Mesenchymal stem cell (in vitro differentiated cells and primary cell): ENCODE measurements around the gene DCAKD.

ENCODE experiments used
- DNase-seq: peaks from one replicate; pipeline ENCODE4 v3.0.0-alpha.2; 2013
- H2AFZ ChIP-seq: one replicate; pipeline ENCODE4 v1.6.1; 2013; ENCODE audit warnings: low read depth, mild to moderate bottlenecking, control low read depth, inconsistent platforms, low read length, moderate library complexity
- H2AK5ac ChIP-seq: 2 replicates; pipeline ENCODE4 v1.6.1; 2013; ENCODE audit warnings: low read length, moderate library complexity, mild to moderate bottlenecking, inconsistent platforms; ENCODE audit not compliant: severe bottlenecking
- H2BK120ac ChIP-seq: one replicate; pipeline ENCODE4 v1.6.1; 2013; ENCODE audit warnings: low read depth, mild to moderate bottlenecking, inconsistent platforms, low read length, moderate library complexity
- H2BK12ac ChIP-seq, 2 experiments: one replicate each; pipeline ENCODE4 v1.6.1; 2013; ENCODE audit warnings: inconsistent platforms in 2 of 2, low read length in 2 of 2, mild to moderate bottlenecking in 2 of 2, moderate library complexity in 2 of 2, control low read depth in 1 of 2
- H2BK15ac ChIP-seq: one replicate; pipeline ENCODE4 v1.6.1; 2013; ENCODE audit warnings: mild to moderate bottlenecking, low read depth, inconsistent platforms; ENCODE audit not compliant: poor library complexity, severe bottlenecking
- H2BK5ac ChIP-seq: 2 replicates; pipeline ENCODE4 v1.6.1; 2013; ENCODE audit warnings: low read depth, mild to moderate bottlenecking, low read length, control low read depth, inconsistent platforms; ENCODE audit not compliant: poor library complexity, severe bottlenecking
- H3K14ac ChIP-seq, 2 experiments: one replicate each; pipeline ENCODE4 v1.6.1; 2013; ENCODE audit warnings: inconsistent platforms in 2 of 2, low read length in 2 of 2, control low read depth in 1 of 2, mild to moderate bottlenecking in 1 of 2, moderate library complexity in 1 of 2
- H3K18ac ChIP-seq, 2 experiments: one replicate each; pipeline ENCODE4 v1.6.1; 2013; ENCODE audit warnings: inconsistent platforms in 2 of 2, low read length in 2 of 2, control low read depth in 1 of 2, low read depth in 1 of 2, mild to moderate bottlenecking in 1 of 2
- H3K23ac ChIP-seq, 2 experiments: one replicate each; pipeline ENCODE4 v1.6.1; 2013; ENCODE audit warnings: inconsistent platforms in 2 of 2, low read length in 2 of 2, mild to moderate bottlenecking in 2 of 2, moderate library complexity in 2 of 2, control low read depth in 1 of 2
- H3K27ac ChIP-seq: 2 replicates; pipeline ENCODE4 v1.5.1; 2013; ENCODE audit warnings: mild to moderate bottlenecking, moderate library complexity, low read length, control low read depth, inconsistent platforms; ENCODE audit not compliant: poor library complexity, severe bottlenecking
- H3K27me3 ChIP-seq, 2 experiments: 2 replicates each; pipeline versions ENCODE4 v1.6.1 to v1.7.0; 2013; ENCODE audit warnings: low read length in 2 of 2, mild to moderate bottlenecking in 2 of 2, moderate library complexity in 2 of 2, control low read depth in 1 of 2, inconsistent platforms in 1 of 2; ENCODE audit not compliant: control insufficient read depth in 1 of 2, insufficient read depth in 1 of 2
- H3K36me3 ChIP-seq, 2 experiments: 2 replicates each; pipeline versions ENCODE4 v1.6.1 to v1.7.0; 2013; ENCODE audit warnings: low read length in 2 of 2, control low read depth in 1 of 2, inconsistent platforms in 1 of 2, low read depth in 1 of 2, mild to moderate bottlenecking in 1 of 2; ENCODE audit not compliant: insufficient read depth in 2 of 2, control insufficient read depth in 1 of 2
- H3K4ac ChIP-seq, 2 experiments: one replicate each; pipeline ENCODE4 v1.6.1; 2013; ENCODE audit warnings: inconsistent platforms in 2 of 2, low read length in 2 of 2, mild to moderate bottlenecking in 2 of 2, moderate library complexity in 2 of 2, control low read depth in 1 of 2, low read depth in 1 of 2
- H3K4me1 ChIP-seq: 2 replicates; pipeline ENCODE4 v1.6.1; 2013; ENCODE audit warnings: low read depth, low read length, control low read depth; ENCODE audit not compliant: control insufficient read depth, insufficient read depth
- H3K4me2 ChIP-seq: 2 replicates; pipeline ENCODE4 v1.6.1; 2013; ENCODE audit warnings: low read length, mild to moderate bottlenecking, inconsistent platforms; ENCODE audit not compliant: poor library complexity, severe bottlenecking
- H3K4me3 ChIP-seq, 2 experiments: 2 replicates each; pipeline versions ENCODE4 v1.5.1 to v1.7.0; 2013; ENCODE audit warnings: low read length in 2 of 2, mild to moderate bottlenecking in 2 of 2, control low read depth in 1 of 2, low read depth in 1 of 2; ENCODE audit not compliant: insufficient read depth in 1 of 2
- H3K79me1 ChIP-seq: replicated peaks from 2 replicates; pipeline ENCODE4 v1.6.1; 2013; ENCODE audit warnings: mild to moderate bottlenecking, control low read depth, low read length, inconsistent platforms; ENCODE audit not compliant: poor library complexity, severe bottlenecking
- H3K9ac ChIP-seq: 2 replicates; pipeline ENCODE4 v1.7.0; 2013; ENCODE audit warnings: mild to moderate bottlenecking, low read length, moderate library complexity
- H3K9me3 ChIP-seq: 2 replicates; pipeline ENCODE4 v1.7.0; 2013; ENCODE audit warnings: mild to moderate bottlenecking, low read length; ENCODE audit not compliant: control insufficient read depth
- H4K8ac ChIP-seq: one replicate; pipeline ENCODE4 v1.6.1; 2013; ENCODE audit warnings: inconsistent platforms, mild to moderate bottlenecking, low read length, moderate library complexity
- H4K91ac ChIP-seq: one replicate; pipeline ENCODE4 v1.6.1; 2013; ENCODE audit warnings: mild to moderate bottlenecking, low read length, inconsistent platforms
- WGBS: methylation state at CpG from one replicate; pipeline ENCODE4 v1.1.7; 2013; ENCODE audit warnings: mixed read lengths; 5-methylcytosine and 5-hydroxymethylcytosine counted together

DCAKD gene

GRCh38 chr17:45048795-45049563 lies 2.5 kb downstream of the DCAKD start:
- Histone ChIP-seq H2AFZ (no peak overlapping the region), H3K9ac (no peak overlapping the region), H2BK15ac (no peak overlapping the region), H3K4me2 (no peak overlapping the region), H3K9me3 (no peaks in the 10 kb centered on the region), H3K36me3 (peaks cover 0 to 1% of the 10 kb centered on the region in 2 experiments), H3K4ac (peak overlapping the region in 1 of 2 experiments; percentile 40), H3K18ac (no peak overlapping the region), H4K91ac (no peak overlapping the region), H3K27ac (no peak overlapping the region), H2BK5ac (no peak overlapping the region), H2BK120ac (no peak overlapping the region), H3K4me1 (peaks cover 14% of the 10 kb centered on the region), H3K23ac (no peak overlapping the region), H3K79me1 (peaks cover 18% of the 10 kb centered on the region), H4K8ac (no peak overlapping the region), H3K4me3 (no peak overlapping the region), H2AK5ac (no peak overlapping the region), H3K27me3 (no peaks in the 10 kb centered on the region), H3K14ac (no peak overlapping the region), H2BK12ac (no peak overlapping the region)
- no peak for DNase-seq
- 93% methylated on average over 7 of the region's 8 CpGs for WGBS

GRCh38 chr17:45046537-45047125 lies 4.8 kb downstream of the DCAKD start:
- peak overlapping the region in 1 of 2 experiments; percentile 79 for H3K18ac ChIP-seq
- H2BK120ac ChIP-seq = no peak overlapping the region
- no peaks in the 10 kb centered on the region for H3K27me3 ChIP-seq
- H3K14ac ChIP-seq = no peak overlapping the region
- H3K27ac ChIP-seq = peak overlapping the region; percentile 52
- H3K4ac ChIP-seq = no peak overlapping the region
- peak overlapping the region in 1 of 2 experiments; percentile 67 for H2BK12ac ChIP-seq
- H3K36me3 ChIP-seq = peaks cover 0 to 6% of the 10 kb centered on the region in 2 experiments
- H3K4me1 ChIP-seq = peaks cover 28% of the 10 kb centered on the region
- no peaks in the 10 kb centered on the region for H3K9me3 ChIP-seq
- H3K23ac ChIP-seq = no peak overlapping the region
- 88% methylated on average over 8 of the region's 9 CpGs for WGBS
- H3K4me2 ChIP-seq = no peak overlapping the region
- H2AK5ac ChIP-seq = no peak overlapping the region
- no peak overlapping the region for H3K4me3 ChIP-seq
- H2AFZ ChIP-seq = no peak overlapping the region
- no peak overlapping the region for H4K91ac ChIP-seq
- no peak overlapping the region for H2BK15ac ChIP-seq
- no peak overlapping the region for H2BK5ac ChIP-seq
- H4K8ac ChIP-seq = no peak overlapping the region
- peak overlapping the region; percentile 73 for H3K9ac ChIP-seq
- DNase-seq = peak; percentile 51
- peaks cover 22% of the 10 kb centered on the region for H3K79me1 ChIP-seq

DNA sequence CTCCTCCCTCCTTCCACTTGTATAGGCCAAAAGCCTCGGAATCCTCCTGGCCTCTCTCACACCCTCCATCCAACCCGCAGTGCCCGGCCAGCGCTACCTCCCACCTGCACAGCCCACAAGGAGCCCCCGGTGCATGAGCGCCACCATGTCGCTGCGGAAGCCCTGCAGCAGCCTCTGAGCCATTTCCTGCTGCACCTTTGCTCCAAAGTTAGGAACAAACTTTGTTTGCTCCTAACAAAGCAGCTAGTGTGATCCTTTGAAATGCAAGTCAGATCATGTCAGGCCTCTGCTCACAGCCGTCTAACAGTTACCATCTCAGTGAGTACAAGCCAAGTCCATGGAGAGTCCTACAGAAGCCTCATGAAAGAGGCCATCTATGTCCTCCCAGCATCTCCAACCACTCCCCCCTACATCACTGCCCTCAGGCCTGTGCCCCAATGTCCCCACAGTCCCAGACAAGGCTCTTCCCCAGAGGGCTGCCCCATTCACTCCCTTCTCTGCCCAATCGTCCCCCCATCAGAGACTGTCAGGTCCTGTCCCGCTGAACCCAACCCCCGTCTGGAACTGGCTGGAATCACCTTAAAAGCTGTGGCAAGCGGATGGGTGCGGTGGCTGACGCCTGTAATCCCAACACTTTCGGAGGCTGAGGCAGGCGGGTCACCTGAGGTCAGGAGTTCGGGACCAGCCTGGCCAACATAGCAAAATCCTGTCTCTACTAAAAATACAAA lies 7.5 kb downstream of the DCAKD start:
- H3K9me3 ChIP-seq = no peaks in the 10 kb centered on the region
- H3K14ac ChIP-seq = no peak overlapping the region
- H3K27ac ChIP-seq = no peak overlapping the region
- H2BK12ac ChIP-seq = no peak overlapping the region
- peaks cover 39% of the 10 kb centered on the region for H3K4me1 ChIP-seq
- 92% methylated on average over 18 of the region's 18 CpGs for WGBS
- H3K18ac ChIP-seq = no peak overlapping the region
- DNase-seq = no peak
- H2AK5ac ChIP-seq = peak overlapping the region; percentile 6
- H3K27me3 ChIP-seq = no peaks in the 10 kb centered on the region
- H4K8ac ChIP-seq = peak overlapping the region; percentile 30
- H3K9ac ChIP-seq = no peak overlapping the region
- no peak overlapping the region for H2BK15ac ChIP-seq
- peaks cover 36% of the 10 kb centered on the region for H3K79me1 ChIP-seq
- H3K36me3 ChIP-seq = peaks cover under 1 to 9% of the 10 kb centered on the region in 2 experiments
- H3K23ac ChIP-seq = no peak overlapping the region
- H3K4me3 ChIP-seq = no peak overlapping the region
- H3K4ac ChIP-seq = no peak overlapping the region
- no peak overlapping the region for H4K91ac ChIP-seq
- H2BK5ac ChIP-seq = no peak overlapping the region
- H2AFZ ChIP-seq = no peak overlapping the region
- no peak overlapping the region for H3K4me2 ChIP-seq
- H2BK120ac ChIP-seq = no peak overlapping the region
